Hepatocyte (in vitro differentiated cells): ENCODE data around the gene PLXNA2.

ENCODE experiments used
- CTCF ChIP-seq: fragments of 200-600 bp; sonication (generic); IDR thresholded peaks from 2 replicates; pipeline ENCODE4 v1.5.1; 2016; ENCODE audit warnings: antibody characterized with exemption, mild to moderate bottlenecking; ENCODE audit not compliant: poor library complexity
- EZH2phosphoT487 ChIP-seq: fragments of 200-600 bp; sonication (generic); IDR thresholded peaks from one replicate; pipeline ENCODE4 v1.6.1; 2018; ENCODE audit warnings: antibody characterized with exemption, mild to moderate bottlenecking, low read depth, moderate library complexity; ENCODE audit not compliant: unreplicated experiment, severe bottlenecking

- no peak for TF ChIP-seq EZH2phosphoT487
- no peak for TF ChIP-seq CTCF
These were observed 51.2 kb downstream of the PLXNA2 start for GRCh38 chr1:208192995-208193394.
